ENCODE results near the gene HEYL.

- TF ChIP-seq CTCF (IDR thresholded peaks at IDR 0.05) (peak; percentile 84 to 96 (median 92)), POLR2A (IDR thresholded peaks at IDR 0.05) (no peak)
These were observed 14.1 kb upstream of the HEYL start for GRCh38 chr1:39653546-39654031.

All from heart left ventricle (tissue), 13 donors.